Measurements from ENCODE around the gene RCAN2. TPM values are rescaled to one million over a fixed set of nuclear protein-coding genes. Genes with fewer than 3 reads are reported as not detected.

The RCAN2 gene
- total and polyA plus RNA-seq, 2 experiments from 2014 or later, result 6.0 to 9.3 TPM

DNA sequence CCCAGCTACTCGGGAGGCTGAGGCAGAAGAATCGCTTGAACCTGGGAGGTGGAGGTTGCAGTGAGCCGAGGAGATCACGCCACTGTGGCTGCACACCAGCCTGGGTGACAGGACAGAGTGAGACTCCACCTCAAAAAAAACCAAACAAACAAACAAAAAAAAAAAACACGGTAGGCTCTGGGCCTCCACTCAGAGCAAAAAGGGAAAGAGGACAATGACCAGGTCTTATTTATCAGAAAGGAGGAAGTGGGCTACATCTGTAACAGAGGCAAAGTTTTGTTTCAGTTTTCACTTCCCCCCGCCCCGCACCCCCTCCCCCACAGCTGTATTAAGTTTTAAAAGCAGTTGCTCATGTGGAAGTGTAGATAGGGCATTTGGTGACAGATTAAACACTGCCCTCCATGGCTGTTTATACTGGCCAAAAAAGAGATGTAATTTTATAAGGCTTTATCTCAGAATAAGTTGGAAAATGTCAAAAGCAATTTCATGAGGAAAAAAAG lies 114.6 kb downstream of the RCAN2 start:
- Histone ChIP-seq H2AFZ (no peak overlapping the region), H3K27me3 (ENCODE audit: insufficient read depth) (no peaks in the 10 kb centered on the region), H3K4me1 (ENCODE audit: insufficient read depth) (no peaks in the 10 kb centered on the region), H3K36me3 (ENCODE audit: insufficient read depth) (no peaks in the 10 kb centered on the region), H3K4me3 (no peak overlapping the region), H4K20me1 (replicated peaks; ENCODE audit: insufficient read depth) (no peaks in the 10 kb centered on the region; the same call in 1 of the 2 replicates), H3K9me2 (ENCODE audit: insufficient read depth) (no peaks in the 10 kb centered on the region), H3K4me2 (no peak overlapping the region), H3K27ac (ENCODE audit: low read depth) (no peak overlapping the region), H3K79me2 (replicated peaks; ENCODE audit: insufficient read depth) (no peaks in the 10 kb centered on the region), H3F3A (replicated peaks; ENCODE audit: low read depth) (no peaks in the 10 kb centered on the region)
- Mint-ChIP-seq H3K36me3 (ENCODE audit: low read depth) (no peaks in the 10 kb centered on the region), H3K4me1 (peaks cover 9% of the 10 kb centered on the region; the same call in 2 of the 3 replicates), H3K27ac (no peak overlapping the region), H3K27me3 (ENCODE audit: insufficient read depth, low read depth, poor library complexity) (no peaks in the 10 kb centered on the region), H3K4me3 (no peak overlapping the region), H3K9me3 (no peaks in the 10 kb centered on the region)
- TF ChIP-seq EZH2phosphoT487 (IDR thresholded peaks at IDR 0.05; ENCODE audit: unreplicated experiment) (no peak), EZH2 (IDR thresholded peaks at IDR 0.05; ENCODE audit: low read depth, unreplicated experiment) (no peak), CREB1 (CRISPR knock-in tag; IDR thresholded peaks at IDR 0.05; ENCODE audit: low read depth) (no peak), STAT1 (IDR thresholded peaks at IDR 0.05; ENCODE audit: unreplicated experiment) (no peak), JUNB (IDR thresholded peaks at IDR 0.05; ENCODE audit: unreplicated experiment) (no peak), POLR2AphosphoS5 (IDR thresholded peaks at IDR 0.05; ENCODE audit: low read depth) (no peak), ZNF114 (CRISPR knock-in tag; IDR thresholded peaks at IDR 0.05) (no peak), ZNF331 (CRISPR knock-in tag; IDR thresholded peaks at IDR 0.05; ENCODE audit: low read depth) (no peak), NANOG (IDR thresholded peaks at IDR 0.05; ENCODE audit: borderline replicate concordance) (no peak)
- TF ChIP-seq, protein P1, sequence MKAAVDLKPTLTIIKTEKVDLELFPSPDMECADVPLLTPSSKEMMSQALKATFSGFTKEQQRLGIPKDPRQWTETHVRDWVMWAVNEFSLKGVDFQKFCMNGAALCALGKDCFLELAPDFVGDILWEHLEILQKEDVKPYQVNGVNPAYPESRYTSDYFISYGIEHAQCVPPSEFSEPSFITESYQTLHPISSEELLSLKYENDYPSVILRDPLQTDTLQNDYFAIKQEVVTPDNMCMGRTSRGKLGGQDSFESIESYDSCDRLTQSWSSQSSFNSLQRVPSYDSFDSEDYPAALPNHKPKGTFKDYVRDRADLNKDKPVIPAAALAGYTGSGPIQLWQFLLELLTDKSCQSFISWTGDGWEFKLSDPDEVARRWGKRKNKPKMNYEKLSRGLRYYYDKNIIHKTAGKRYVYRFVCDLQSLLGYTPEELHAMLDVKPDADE (IDR thresholded peaks at IDR 0.05), result no peak
- TF ChIP-seq, protein P2, sequence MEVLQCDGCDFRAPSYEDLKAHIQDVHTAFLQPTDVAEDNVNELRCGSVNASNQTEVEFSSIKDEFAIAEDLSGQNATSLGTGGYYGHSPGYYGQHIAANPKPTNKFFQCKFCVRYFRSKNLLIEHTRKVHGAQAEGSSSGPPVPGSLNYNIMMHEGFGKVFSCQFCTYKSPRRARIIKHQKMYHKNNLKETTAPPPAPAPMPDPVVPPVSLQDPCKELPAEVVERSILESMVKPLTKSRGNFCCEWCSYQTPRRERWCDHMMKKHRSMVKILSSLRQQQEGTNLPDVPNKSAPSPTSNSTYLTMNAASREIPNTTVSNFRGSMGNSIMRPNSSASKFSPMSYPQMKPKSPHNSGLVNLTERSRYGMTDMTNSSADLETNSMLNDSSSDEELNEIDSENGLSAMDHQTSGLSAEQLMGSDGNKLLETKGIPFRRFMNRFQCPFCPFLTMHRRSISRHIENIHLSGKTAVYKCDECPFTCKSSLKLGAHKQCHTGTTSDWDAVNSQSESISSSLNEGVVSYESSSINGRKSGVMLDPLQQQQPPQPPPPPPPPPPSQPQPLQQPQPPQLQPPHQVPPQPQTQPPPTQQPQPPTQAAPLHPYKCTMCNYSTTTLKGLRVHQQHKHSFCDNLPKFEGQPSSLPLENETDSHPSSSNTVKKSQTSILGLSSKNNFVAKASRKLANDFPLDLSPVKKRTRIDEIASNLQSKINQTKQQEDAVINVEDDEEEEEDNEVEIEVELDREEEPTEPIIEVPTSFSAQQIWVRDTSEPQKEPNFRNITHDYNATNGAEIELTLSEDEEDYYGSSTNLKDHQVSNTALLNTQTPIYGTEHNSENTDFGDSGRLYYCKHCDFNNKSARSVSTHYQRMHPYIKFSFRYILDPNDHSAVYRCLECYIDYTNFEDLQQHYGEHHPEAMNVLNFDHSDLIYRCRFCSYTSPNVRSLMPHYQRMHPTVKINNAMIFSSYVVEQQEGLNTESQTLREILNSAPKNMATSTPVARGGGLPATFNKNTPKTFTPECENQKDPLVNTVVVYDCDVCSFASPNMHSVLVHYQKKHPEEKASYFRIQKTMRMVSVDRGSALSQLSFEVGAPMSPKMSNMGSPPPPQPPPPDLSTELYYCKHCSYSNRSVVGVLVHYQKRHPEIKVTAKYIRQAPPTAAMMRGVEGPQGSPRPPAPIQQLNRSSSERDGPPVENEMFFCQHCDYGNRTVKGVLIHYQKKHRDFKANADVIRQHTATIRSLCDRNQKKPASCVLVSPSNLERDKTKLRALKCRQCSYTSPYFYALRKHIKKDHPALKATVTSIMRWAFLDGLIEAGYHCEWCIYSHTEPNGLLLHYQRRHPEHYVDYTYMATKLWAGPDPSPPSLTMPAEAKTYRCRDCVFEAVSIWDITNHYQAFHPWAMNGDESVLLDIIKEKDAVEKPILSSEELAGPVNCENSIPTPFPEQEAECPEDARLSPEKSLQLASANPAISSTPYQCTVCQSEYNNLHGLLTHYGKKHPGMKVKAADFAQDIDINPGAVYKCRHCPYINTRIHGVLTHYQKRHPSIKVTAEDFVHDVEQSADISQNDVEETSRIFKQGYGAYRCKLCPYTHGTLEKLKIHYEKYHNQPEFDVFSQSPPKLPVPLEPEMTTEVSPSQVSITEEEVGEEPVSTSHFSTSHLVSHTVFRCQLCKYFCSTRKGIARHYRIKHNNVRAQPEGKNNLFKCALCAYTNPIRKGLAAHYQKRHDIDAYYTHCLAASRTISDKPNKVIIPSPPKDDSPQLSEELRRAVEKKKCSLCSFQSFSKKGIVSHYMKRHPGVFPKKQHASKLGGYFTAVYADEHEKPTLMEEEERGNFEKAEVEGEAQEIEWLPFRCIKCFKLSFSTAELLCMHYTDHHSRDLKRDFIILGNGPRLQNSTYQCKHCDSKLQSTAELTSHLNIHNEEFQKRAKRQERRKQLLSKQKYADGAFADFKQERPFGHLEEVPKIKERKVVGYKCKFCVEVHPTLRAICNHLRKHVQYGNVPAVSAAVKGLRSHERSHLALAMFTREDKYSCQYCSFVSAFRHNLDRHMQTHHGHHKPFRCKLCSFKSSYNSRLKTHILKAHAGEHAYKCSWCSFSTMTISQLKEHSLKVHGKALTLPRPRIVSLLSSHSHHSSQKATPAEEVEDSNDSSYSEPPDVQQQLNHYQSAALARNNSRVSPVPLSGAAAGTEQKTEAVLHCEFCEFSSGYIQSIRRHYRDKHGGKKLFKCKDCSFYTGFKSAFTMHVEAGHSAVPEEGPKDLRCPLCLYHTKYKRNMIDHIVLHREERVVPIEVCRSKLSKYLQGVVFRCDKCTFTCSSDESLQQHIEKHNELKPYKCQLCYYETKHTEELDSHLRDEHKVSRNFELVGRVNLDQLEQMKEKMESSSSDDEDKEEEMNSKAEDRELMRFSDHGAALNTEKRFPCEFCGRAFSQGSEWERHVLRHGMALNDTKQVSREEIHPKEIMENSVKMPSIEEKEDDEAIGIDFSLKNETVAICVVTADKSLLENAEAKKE (CRISPR knock-in tag; IDR thresholded peaks at IDR 0.05), result no peak
- TF ChIP-seq, protein P3, sequence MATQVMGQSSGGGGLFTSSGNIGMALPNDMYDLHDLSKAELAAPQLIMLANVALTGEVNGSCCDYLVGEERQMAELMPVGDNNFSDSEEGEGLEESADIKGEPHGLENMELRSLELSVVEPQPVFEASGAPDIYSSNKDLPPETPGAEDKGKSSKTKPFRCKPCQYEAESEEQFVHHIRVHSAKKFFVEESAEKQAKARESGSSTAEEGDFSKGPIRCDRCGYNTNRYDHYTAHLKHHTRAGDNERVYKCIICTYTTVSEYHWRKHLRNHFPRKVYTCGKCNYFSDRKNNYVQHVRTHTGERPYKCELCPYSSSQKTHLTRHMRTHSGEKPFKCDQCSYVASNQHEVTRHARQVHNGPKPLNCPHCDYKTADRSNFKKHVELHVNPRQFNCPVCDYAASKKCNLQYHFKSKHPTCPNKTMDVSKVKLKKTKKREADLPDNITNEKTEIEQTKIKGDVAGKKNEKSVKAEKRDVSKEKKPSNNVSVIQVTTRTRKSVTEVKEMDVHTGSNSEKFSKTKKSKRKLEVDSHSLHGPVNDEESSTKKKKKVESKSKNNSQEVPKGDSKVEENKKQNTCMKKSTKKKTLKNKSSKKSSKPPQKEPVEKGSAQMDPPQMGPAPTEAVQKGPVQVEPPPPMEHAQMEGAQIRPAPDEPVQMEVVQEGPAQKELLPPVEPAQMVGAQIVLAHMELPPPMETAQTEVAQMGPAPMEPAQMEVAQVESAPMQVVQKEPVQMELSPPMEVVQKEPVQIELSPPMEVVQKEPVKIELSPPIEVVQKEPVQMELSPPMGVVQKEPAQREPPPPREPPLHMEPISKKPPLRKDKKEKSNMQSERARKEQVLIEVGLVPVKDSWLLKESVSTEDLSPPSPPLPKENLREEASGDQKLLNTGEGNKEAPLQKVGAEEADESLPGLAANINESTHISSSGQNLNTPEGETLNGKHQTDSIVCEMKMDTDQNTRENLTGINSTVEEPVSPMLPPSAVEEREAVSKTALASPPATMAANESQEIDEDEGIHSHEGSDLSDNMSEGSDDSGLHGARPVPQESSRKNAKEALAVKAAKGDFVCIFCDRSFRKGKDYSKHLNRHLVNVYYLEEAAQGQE (IDR thresholded peaks at IDR 0.05; ENCODE audit: unreplicated experiment), result no peak
- TF ChIP-seq, protein P4, sequence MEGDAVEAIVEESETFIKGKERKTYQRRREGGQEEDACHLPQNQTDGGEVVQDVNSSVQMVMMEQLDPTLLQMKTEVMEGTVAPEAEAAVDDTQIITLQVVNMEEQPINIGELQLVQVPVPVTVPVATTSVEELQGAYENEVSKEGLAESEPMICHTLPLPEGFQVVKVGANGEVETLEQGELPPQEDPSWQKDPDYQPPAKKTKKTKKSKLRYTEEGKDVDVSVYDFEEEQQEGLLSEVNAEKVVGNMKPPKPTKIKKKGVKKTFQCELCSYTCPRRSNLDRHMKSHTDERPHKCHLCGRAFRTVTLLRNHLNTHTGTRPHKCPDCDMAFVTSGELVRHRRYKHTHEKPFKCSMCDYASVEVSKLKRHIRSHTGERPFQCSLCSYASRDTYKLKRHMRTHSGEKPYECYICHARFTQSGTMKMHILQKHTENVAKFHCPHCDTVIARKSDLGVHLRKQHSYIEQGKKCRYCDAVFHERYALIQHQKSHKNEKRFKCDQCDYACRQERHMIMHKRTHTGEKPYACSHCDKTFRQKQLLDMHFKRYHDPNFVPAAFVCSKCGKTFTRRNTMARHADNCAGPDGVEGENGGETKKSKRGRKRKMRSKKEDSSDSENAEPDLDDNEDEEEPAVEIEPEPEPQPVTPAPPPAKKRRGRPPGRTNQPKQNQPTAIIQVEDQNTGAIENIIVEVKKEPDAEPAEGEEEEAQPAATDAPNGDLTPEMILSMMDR (conservative IDR thresholded peaks at IDR 0.05; ENCODE audit: low read depth in 2 of 2), result no peak
- DNase-seq (ENCODE audit: low spot score), result no peak
- ATAC-seq, result no peak
